HG03354 (cell line): ENCODE measurements around the gene SPIRE2.
"Not testable (repeated sequence)": the region's sequence is repeated elsewhere in the genome, so short reads cannot be mapped to it uniquely, and the experiment has no call there.

Experiments
- ATAC-seq: cut with Tn5 transposase; IDR thresholded peaks from one replicate; pipeline ENCODE4 v1.9.1; 2021; ENCODE audit warnings: mild to moderate bottlenecking; ENCODE audit not compliant: unreplicated experiment, poor library complexity, severe bottlenecking

SPIRE2 gene

GRCh38 chr16:89908236-89908635, 80.0 kb downstream of the SPIRE2 start:
- ATAC-seq, result no peak

GRCh38 chr16:89909777-89910716, 81.8 kb downstream of the SPIRE2 start:
- ATAC-seq, result no peak

GRCh38 chr16:89910717-89911354, 82.6 kb downstream of the SPIRE2 start:
- no peak for ATAC-seq

- ATAC-seq, result no peak
Observed at GRCh38 chr16:89911375-89911774, 83.1 kb downstream of the SPIRE2 start.

GRCh38 chr16:89912143-89912542, 83.9 kb downstream of the SPIRE2 start:
- no peak for ATAC-seq

GRCh38 chr16:89912627-89913026, 84.4 kb downstream of the SPIRE2 start:
- no peak for ATAC-seq

GRCh38 chr16:89913408-89914387, 85.4 kb downstream of the SPIRE2 start:
- no peak for ATAC-seq

GRCh38 chr16:89914642-89915285, 86.5 kb downstream of the SPIRE2 start:
- not testable (repeated sequence) for ATAC-seq

GRCh38 chr16:89915303-89916232, 87.3 kb downstream of the SPIRE2 start:
- ATAC-seq, result no peak

GRCh38 chr16:89917773-89918452, 89.6 kb downstream of the SPIRE2 start:
- ATAC-seq, result peak; percentile 71

- ATAC-seq, result peak; percentile 36
Observed at GRCh38 chr16:89918453-89919347, 90.4 kb downstream of the SPIRE2 start, which contains the start of gene MC1R. TSS of gene MC1R (plus strand) at chr16:89918862. CDS start at chr16:89919259, 397 bp downstream.

- no peak for ATAC-seq
Observed at GRCh38 chr16:89919535-89920406, 91.5 kb downstream of the SPIRE2 start.

- ATAC-seq, result no peak
Observed at GRCh38 chr16:89920723-89921122, 92.4 kb downstream of the SPIRE2 start.
